DLD1 (cell line): ENCODE results near the gene SH2D2A.

Source experiments
- in situ Hi-C: cut with HindIII; loops from 2 replicates; pipeline ENCODE4 v1.10.0; 2017; ENCODE audit warnings: low sequenced_read_pairs

The SH2D2A gene

GRCh38 chr1:156832434-156832833, 15.8 kb upstream of the SH2D2A start:
- in situ Hi-C loops: no loop called here

- in situ Hi-C loops: no loop called here
These were observed 11.9 kb upstream of the SH2D2A start for GRCh38 chr1:156828400-156829124.

- in situ Hi-C loops: no loop called here
These were observed 10.0 kb upstream of the SH2D2A start for GRCh38 chr1:156826630-156827029.

GRCh38 chr1:156823210-156823790, 6.7 kb upstream of the SH2D2A start:
- in situ Hi-C loops: no loop called here

GRCh38 chr1:156822680-156823079, 6.0 kb upstream of the SH2D2A start:
- in situ Hi-C loops: no loop called here

- in situ Hi-C loops: no loop called here
These were observed 5.2 kb upstream of the SH2D2A start for GRCh38 chr1:156821801-156822200.

GRCh38 chr1:156815961-156816422, 656 bp downstream of the SH2D2A start:
- in situ Hi-C loops: no loop called here

- in situ Hi-C loops: no loop called here
These were observed 1.3 kb downstream of the SH2D2A start for GRCh38 chr1:156815307-156815826.

GRCh38 chr1:156814571-156815260, 1.9 kb downstream of the SH2D2A start:
- in situ Hi-C loops: no loop called here

GRCh38 chr1:156813750-156814570, 2.7 kb downstream of the SH2D2A start:
- in situ Hi-C loops: no loop called here

GRCh38 chr1:156813298-156813697, 3.4 kb downstream of the SH2D2A start:
- in situ Hi-C loops: no loop called here

- in situ Hi-C loops: no loop called here
These were observed 4.2 kb downstream of the SH2D2A start for GRCh38 chr1:156812293-156812990.

- in situ Hi-C loops: no loop called here
These were observed 5.5 kb downstream of the SH2D2A start for GRCh38 chr1:156811168-156811567.

- in situ Hi-C loops: no loop called here
These were observed 6.8 kb downstream of the SH2D2A start for GRCh38 chr1:156809711-156810366.

- in situ Hi-C loops: no loop called here
These were observed 7.4 kb downstream of the SH2D2A start for GRCh38 chr1:156809281-156809680.

- in situ Hi-C loops: no loop called here
These were observed 8.2 kb downstream of the SH2D2A start for GRCh38 chr1:156808186-156809030.

GRCh38 chr1:156807627-156808026, 9.0 kb downstream of the SH2D2A start:
- in situ Hi-C loops: no loop called here

GRCh38 chr1:156806512-156807440, 9.9 kb downstream of the SH2D2A start:
- in situ Hi-C loops: no loop called here
